Measurements from ENCODE around the gene NR2F1-AS1. TPM values are rescaled to one million over a fixed set of nuclear protein-coding genes. Genes with fewer than 3 reads are reported as not detected.

The NR2F1-AS1 gene
- total RNA-seq, 1 experiment from 2014 or later, result not detected

DNA sequence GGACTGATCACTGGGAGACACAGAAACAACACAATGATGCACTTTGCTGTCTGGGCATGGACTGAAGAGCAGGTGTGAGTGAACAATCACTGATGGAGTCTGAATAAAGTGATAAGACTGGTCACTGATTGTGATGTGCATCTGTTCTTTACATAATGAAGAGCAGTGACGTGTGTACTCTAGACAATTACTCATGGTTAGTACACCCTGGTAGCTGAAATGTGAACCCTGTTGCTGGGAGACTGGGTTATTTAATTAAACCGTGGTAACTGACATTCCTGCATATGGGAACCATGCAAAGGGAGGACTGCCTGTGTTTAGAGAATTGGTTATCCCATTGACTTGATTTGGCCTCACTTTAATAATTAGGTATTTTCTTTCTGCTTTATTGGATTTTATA, 202.9 kb downstream of the NR2F1-AS1 start:
- H3K36me3 Mint-ChIP-seq (ENCODE audit: insufficient read depth, unreplicated experiment), result no peaks in the 10 kb centered on the region
- H3K27me3 ChIP-seq (replicated peaks; ENCODE audit: control insufficient read depth, insufficient read depth, low read length), result no peaks in the 10 kb centered on the region
- H3K27me3 Mint-ChIP-seq (ENCODE audit: insufficient read depth, unreplicated experiment), result peaks cover 3% of the 10 kb centered on the region
- no peak for DNase-seq
- POLR2A ChIA-PET, result no interaction called here
- 0 out of 2 replicates have a peak, but pooled peaks cover 2% of the 10 kb centered on the region for H3K9me3 ChIP-seq
- H3K27ac Mint-ChIP-seq (ENCODE audit: unreplicated experiment), result no peak overlapping the region
- H3K4me1 ChIP-seq, result no peaks in the 10 kb centered on the region
- H3K4me1 Mint-ChIP-seq (ENCODE audit: low read depth, unreplicated experiment), result no peaks in the 10 kb centered on the region
- H3K9me3 Mint-ChIP-seq (ENCODE audit: unreplicated experiment), result no peaks in the 10 kb centered on the region
- no peak overlapping the region for H3K4me3 Mint-ChIP-seq (ENCODE audit: unreplicated experiment)
- H3K4me3 ChIP-seq (ENCODE audit: low read depth, low read length), result no peak overlapping the region
- TF ChIP-seq, protein P1, sequence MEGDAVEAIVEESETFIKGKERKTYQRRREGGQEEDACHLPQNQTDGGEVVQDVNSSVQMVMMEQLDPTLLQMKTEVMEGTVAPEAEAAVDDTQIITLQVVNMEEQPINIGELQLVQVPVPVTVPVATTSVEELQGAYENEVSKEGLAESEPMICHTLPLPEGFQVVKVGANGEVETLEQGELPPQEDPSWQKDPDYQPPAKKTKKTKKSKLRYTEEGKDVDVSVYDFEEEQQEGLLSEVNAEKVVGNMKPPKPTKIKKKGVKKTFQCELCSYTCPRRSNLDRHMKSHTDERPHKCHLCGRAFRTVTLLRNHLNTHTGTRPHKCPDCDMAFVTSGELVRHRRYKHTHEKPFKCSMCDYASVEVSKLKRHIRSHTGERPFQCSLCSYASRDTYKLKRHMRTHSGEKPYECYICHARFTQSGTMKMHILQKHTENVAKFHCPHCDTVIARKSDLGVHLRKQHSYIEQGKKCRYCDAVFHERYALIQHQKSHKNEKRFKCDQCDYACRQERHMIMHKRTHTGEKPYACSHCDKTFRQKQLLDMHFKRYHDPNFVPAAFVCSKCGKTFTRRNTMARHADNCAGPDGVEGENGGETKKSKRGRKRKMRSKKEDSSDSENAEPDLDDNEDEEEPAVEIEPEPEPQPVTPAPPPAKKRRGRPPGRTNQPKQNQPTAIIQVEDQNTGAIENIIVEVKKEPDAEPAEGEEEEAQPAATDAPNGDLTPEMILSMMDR (IDR thresholded peaks at IDR 0.05; ENCODE audit: insufficient read depth in 1 of 2, low read depth in 1 of 2, low read length in 1 of 2, severe bottlenecking in 1 of 2, unreplicated experiment in 1 of 2), result no peak
- CTCF ChIA-PET, result no interaction called here
- BruUV-seq (replicated peaks), result no TSS peak
- no peaks in the 10 kb centered on the region for H3K36me3 ChIP-seq (ENCODE audit: control insufficient read depth, insufficient read depth, low read length)
- intact Hi-C loops (cut with micrococcal nuclease; ENCODE audit: unreplicated experiment), result no loop called here

DNA sequence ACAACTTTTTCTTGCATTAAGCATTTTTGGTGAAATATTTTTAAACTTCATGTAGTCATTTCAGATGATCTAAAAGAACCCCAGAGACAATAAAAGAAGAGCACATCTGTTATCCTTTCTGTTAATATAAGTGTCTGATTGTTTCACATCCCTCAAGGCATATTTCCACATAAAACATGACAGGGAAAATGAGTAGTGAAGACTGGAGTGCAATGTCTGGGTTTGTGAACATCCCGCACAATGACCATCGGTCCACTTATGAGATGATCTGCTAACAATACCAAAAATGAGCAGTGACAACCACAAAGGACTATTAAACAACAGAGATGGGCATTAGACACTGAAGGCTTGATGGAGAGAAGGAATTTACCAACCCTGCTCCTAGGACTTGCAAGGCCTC, 209.1 kb downstream of the NR2F1-AS1 start:
- Mint-ChIP-seq H3K27me3 (ENCODE audit: insufficient read depth, unreplicated experiment) (no peaks in the 10 kb centered on the region), H3K27ac (ENCODE audit: unreplicated experiment) (no peak overlapping the region), H3K36me3 (ENCODE audit: insufficient read depth, unreplicated experiment) (no peaks in the 10 kb centered on the region), H3K9me3 (ENCODE audit: unreplicated experiment) (no peaks in the 10 kb centered on the region), H3K4me1 (ENCODE audit: low read depth, unreplicated experiment) (no peaks in the 10 kb centered on the region), H3K4me3 (ENCODE audit: unreplicated experiment) (no peak overlapping the region)
- DNase-seq, result no peak
- Histone ChIP-seq H3K4me1 (no peaks in the 10 kb centered on the region; the same call in 1 of the 2 replicates), H3K4me3 (ENCODE audit: low read depth, low read length) (no peak overlapping the region), H3K36me3 (ENCODE audit: control insufficient read depth, insufficient read depth, low read length) (no peaks in the 10 kb centered on the region), H3K9me3 (0 out of 2 replicates have a peak, but pooled peaks cover 2% of the 10 kb centered on the region), H3K27me3 (replicated peaks; ENCODE audit: control insufficient read depth, insufficient read depth, low read length) (no peaks in the 10 kb centered on the region)
- no TSS peak for BruUV-seq (replicated peaks)
- TF ChIP-seq, protein P1 (IDR thresholded peaks at IDR 0.05; ENCODE audit: insufficient read depth in 1 of 2, low read depth in 1 of 2, low read length in 1 of 2, severe bottlenecking in 1 of 2, unreplicated experiment in 1 of 2), result no peak
- CTCF ChIA-PET, result no interaction called here
- POLR2A ChIA-PET, result no interaction called here
- intact Hi-C loops (cut with micrococcal nuclease; ENCODE audit: unreplicated experiment), result no loop called here

DNA sequence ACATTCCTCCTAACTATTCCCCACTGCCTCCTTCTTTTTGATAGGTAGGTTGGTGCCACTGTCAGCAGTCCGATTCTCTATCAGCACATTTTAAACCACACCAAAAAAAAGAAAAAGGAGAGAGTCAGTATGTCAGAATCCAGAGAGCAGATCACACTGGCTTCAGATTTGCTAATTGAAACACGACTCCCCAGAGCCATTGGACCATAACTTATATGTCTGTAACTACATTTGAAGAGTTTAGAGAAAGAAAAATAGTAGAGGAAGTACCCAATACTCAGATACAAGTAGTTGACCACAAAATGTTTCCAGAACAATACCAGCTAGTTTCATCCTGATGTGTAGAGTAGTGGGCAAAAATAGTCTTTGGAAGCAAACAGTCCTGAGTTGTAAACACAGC, 216.6 kb downstream of the NR2F1-AS1 start:
- intact Hi-C loops (cut with micrococcal nuclease; ENCODE audit: unreplicated experiment), result no loop called here
- Histone ChIP-seq H3K36me3 (ENCODE audit: control insufficient read depth, insufficient read depth, low read length) (no peaks in the 10 kb centered on the region), H3K27me3 (replicated peaks; ENCODE audit: control insufficient read depth, insufficient read depth, low read length) (no peaks in the 10 kb centered on the region), H3K4me3 (ENCODE audit: low read depth, low read length) (no peak overlapping the region), H3K4me1 (no peaks in the 10 kb centered on the region), H3K9me3 (no peaks in the 10 kb centered on the region)
- ChIA-PET CTCF (no interaction called here), POLR2A (no interaction called here)
- no peak overlapping the region for H3K27ac Mint-ChIP-seq (ENCODE audit: unreplicated experiment)
- DNase-seq, result no peak
- H3K4me3 Mint-ChIP-seq (ENCODE audit: unreplicated experiment), result no peak overlapping the region
- no TSS peak for BruUV-seq (replicated peaks)
- TF ChIP-seq, protein P1 (IDR thresholded peaks at IDR 0.05; ENCODE audit: insufficient read depth in 1 of 2, low read depth in 1 of 2, low read length in 1 of 2, severe bottlenecking in 1 of 2, unreplicated experiment in 1 of 2), result no peak
- no peaks in the 10 kb centered on the region for H3K4me1 Mint-ChIP-seq (ENCODE audit: low read depth, unreplicated experiment)
- H3K9me3 Mint-ChIP-seq (ENCODE audit: unreplicated experiment), result no peaks in the 10 kb centered on the region
- H3K36me3 Mint-ChIP-seq (ENCODE audit: insufficient read depth, unreplicated experiment), result no peaks in the 10 kb centered on the region
- H3K27me3 Mint-ChIP-seq (ENCODE audit: insufficient read depth, unreplicated experiment), result peaks cover 4% of the 10 kb centered on the region

Data from Caco-2 (cell line).